Activated CD8-positive, alpha-beta T cell treated with anti-CD3 and anti-CD28 coated beads for 36 hours (primary cell): ENCODE measurements around the gene NUSAP1. TPM values are rescaled to one million over a fixed set of nuclear protein-coding genes. Genes with fewer than 3 reads are reported as not detected.
"Not testable (repeated sequence)": the region's sequence is repeated elsewhere in the genome, so short reads cannot be mapped to it uniquely, and the experiment has no call there.

Experiments
- ATAC-seq: fragments of 200-7000 bp; cut with Tn5 transposase; one replicate; pipeline ENCODE4 v1.10.0; 2021; ENCODE audit warnings: mild to moderate bottlenecking, moderate library complexity
- CTCF ChIA-PET: fragments of 350-600 bp; sonication (Branson Sonifier 250); formaldehyde crosslinking; loops from one replicate; lab custom pipeline; 2021; ENCODE audit warnings: antibody characterized with exemption; lab: Charles Lee
- POLR2A ChIA-PET: fragments of 350-600 bp; sonication (Branson Sonifier 250); formaldehyde crosslinking; loops from one replicate; lab custom pipeline; 2021; ENCODE audit warnings: antibody characterized with exemption; lab: Charles Lee
- DNase-seq: peaks from one replicate; pipeline ENCODE4 v3.0.0-alpha.2; 2020
- H3K27ac Mint-ChIP-seq: one replicate; pipeline ENCODE4 v1.8.0; 2021; ENCODE audit warnings: mild to moderate bottlenecking, mixed read lengths
- H3K27me3 Mint-ChIP-seq: one replicate; pipeline ENCODE4 v1.8.0; 2021; ENCODE audit warnings: mixed read lengths
- H3K36me3 Mint-ChIP-seq: one replicate; pipeline ENCODE4 v1.8.0; 2021; ENCODE audit warnings: low read depth, mixed read lengths
- H3K4me1 Mint-ChIP-seq: one replicate; pipeline ENCODE4 v1.8.0; 2021; ENCODE audit warnings: low read depth, mixed read lengths
- H3K4me3 Mint-ChIP-seq: one replicate; pipeline ENCODE4 v1.8.0; 2021; ENCODE audit warnings: mild to moderate bottlenecking, moderate library complexity, mixed read lengths
- H3K9me3 Mint-ChIP-seq: one replicate; pipeline ENCODE4 v1.8.0; 2021; ENCODE audit warnings: mixed read lengths
- intact Hi-C: fragments of 100-400 bp; cut with micrococcal nuclease; formaldehyde crosslinking; loops from one replicate; pipeline ENCODE4 v1.10.0; 2022
- total RNA-seq, 2 experiments: library from RNA; stranded (reverse); gene quantifications; one replicate each; pipeline ENCODE4 v1.2.3, GENCODE V29; 2021
- TF ChIP-seq, protein P1 (sequence below): fragments of 200-600 bp; IDR thresholded peaks from one replicate; pipeline ENCODE4 v1.8.0; 2022; ENCODE audit warnings: antibody characterized with exemption, mild to moderate bottlenecking

Gene NUSAP1, protein sequence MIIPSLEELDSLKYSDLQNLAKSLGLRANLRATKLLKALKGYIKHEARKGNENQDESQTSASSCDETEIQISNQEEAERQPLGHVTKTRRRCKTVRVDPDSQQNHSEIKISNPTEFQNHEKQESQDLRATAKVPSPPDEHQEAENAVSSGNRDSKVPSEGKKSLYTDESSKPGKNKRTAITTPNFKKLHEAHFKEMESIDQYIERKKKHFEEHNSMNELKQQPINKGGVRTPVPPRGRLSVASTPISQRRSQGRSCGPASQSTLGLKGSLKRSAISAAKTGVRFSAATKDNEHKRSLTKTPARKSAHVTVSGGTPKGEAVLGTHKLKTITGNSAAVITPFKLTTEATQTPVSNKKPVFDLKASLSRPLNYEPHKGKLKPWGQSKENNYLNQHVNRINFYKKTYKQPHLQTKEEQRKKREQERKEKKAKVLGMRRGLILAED
- total RNA-seq, result 100 to 1,000 TPM; 163 to 170 TPM

DNA sequence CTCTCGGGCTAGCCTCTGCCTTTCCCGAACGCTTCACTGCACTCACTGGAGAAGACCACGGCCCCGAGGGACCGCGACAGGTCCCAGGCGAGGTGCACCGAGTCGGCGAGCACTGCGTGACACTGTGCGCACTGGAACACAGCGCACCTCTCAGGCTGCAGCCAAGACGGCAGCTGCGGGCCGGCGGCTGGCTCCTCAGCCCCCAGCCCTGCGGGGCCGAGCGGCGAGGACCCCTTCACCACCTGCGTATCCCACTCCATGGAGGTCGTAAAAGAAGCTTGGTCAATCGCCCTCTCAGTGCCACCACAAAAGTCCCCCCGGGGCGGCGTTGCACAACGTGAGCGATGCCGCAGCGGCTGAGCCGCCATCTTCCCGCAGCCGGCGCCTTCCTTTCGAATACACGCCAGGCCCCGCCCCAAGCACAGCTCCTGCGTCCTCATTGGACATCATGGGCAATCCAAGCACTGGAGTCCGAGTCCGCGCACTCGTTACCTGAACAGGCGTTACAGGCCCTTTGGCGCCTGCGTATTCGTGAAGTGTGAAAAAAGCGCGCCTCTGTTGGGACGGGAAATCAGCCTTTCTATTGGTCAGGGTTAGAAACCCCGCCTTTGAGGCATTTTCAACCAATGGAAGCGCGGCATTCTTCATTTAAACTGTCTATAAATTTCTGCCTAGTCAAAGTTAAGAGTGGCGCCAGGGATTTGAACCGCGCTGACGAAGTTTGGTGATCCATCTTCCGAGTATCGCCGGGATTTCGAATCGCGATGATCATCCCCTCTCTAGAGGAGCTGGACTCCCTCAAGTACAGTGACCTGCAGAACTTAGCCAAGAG lies at the start of gene NUSAP1, which contains the start of gene OIP5:
TSS of gene NUSAP1 (plus strand) at position 688 of the 832 bp plus-strand sequence. CDS start at position 765, 77 bp downstream.
TSS of gene OIP5 (minus strand) at position 398 of the 832 bp plus-strand sequence. CDS start at position 368, 30 bp downstream.
- ChIA-PET POLR2A (interaction anchor here (0.7 to 2.6 kb wide), 21 partner anchors 8 to 424 kb away, joined by 3 to 18 read pairs (median 4); partner anchors contain the start of genes CHP1, EXD1, NDUFAF1 and RTF1), CTCF (interaction anchor here (0.8 to 1.5 kb wide), 10 partner anchors 8 to 441 kb away, joined by 3 to 7 read pairs (median 4); no protein-coding TSS in a partner anchor)
- intact Hi-C loops, result loop anchor here (5.0 kb wide), 1 partner anchor 45 kb away; no protein-coding TSS in a partner anchor
- ATAC-seq (peak; percentile 98), DNase-seq (peak; percentile 100)
- Mint-ChIP-seq H3K27me3 (no peaks in the 10 kb centered on the region), H3K36me3 (peaks cover 15% of the 10 kb centered on the region), H3K4me3 (peak within 1 kb of the TSS; percentile 92), H3K27ac (peak within 1 kb of the TSS; percentile 97), H3K4me1 (peaks cover 20% of the 10 kb centered on the region), H3K9me3 (no peaks in the 10 kb centered on the region)
- TF ChIP-seq, protein P1, sequence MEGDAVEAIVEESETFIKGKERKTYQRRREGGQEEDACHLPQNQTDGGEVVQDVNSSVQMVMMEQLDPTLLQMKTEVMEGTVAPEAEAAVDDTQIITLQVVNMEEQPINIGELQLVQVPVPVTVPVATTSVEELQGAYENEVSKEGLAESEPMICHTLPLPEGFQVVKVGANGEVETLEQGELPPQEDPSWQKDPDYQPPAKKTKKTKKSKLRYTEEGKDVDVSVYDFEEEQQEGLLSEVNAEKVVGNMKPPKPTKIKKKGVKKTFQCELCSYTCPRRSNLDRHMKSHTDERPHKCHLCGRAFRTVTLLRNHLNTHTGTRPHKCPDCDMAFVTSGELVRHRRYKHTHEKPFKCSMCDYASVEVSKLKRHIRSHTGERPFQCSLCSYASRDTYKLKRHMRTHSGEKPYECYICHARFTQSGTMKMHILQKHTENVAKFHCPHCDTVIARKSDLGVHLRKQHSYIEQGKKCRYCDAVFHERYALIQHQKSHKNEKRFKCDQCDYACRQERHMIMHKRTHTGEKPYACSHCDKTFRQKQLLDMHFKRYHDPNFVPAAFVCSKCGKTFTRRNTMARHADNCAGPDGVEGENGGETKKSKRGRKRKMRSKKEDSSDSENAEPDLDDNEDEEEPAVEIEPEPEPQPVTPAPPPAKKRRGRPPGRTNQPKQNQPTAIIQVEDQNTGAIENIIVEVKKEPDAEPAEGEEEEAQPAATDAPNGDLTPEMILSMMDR, result peak; percentile 60

DNA sequence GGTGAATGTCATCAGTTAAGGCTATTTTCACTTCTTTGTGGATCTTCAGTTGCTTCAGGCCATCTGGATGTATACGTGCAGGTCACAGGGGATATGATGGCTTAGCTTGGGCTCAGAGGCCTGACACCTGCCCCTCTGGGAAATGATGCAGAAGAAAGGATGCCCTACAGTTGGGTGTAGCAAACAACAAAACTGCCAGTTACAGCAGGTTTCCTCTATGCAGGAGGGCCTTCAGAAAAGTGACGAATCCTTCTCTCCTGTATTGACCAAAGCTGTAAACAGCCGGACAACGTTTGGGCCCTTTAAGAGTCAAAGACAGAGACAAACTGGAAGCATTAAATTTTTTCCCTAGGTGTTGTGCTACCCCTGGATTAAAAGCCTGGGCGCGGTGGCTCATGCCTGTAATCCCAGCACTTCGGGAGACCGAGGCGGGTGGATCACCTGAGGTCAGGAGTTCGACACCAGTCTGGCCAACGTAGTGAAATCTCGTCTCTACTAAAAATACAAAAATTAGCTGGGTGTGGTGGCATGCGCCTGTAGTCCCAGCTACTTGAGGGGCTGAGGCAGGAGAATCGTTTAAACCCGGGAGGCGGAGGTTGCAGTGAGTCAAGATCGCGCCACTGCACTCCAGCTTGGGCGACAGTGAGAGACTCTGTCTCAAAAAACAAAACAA lies 49.6 kb upstream of the NUSAP1 start:
- DNase-seq, result peak; percentile 3
- Mint-ChIP-seq H3K4me3 (peak overlapping the region; percentile 99), H3K27ac (peak overlapping the region; percentile 99), H3K36me3 (peaks cover 43% of the 10 kb centered on the region), H3K4me1 (peaks cover 37% of the 10 kb centered on the region)
- H3K27me3 Mint-ChIP-seq, ATAC-seq, intact Hi-C loops, H3K9me3 Mint-ChIP-seq: not testable (repeated sequence)
- POLR2A ChIA-PET, result interaction anchor here (0.6 to 1.8 kb wide), 10 partner anchors 12 to 588 kb away, joined by 3 to 9 read pairs (median 4); partner anchors contain the start of genes CHP1, INO80, NUSAP1 and OIP5
- CTCF ChIA-PET, result interaction anchor here (1.2 to 1.8 kb wide), 2 partner anchors 50 to 52 kb away, joined by 4 to 5 read pairs; partner anchors contain the start of genes CHP1, EXD1, NUSAP1 and OIP5

DNA sequence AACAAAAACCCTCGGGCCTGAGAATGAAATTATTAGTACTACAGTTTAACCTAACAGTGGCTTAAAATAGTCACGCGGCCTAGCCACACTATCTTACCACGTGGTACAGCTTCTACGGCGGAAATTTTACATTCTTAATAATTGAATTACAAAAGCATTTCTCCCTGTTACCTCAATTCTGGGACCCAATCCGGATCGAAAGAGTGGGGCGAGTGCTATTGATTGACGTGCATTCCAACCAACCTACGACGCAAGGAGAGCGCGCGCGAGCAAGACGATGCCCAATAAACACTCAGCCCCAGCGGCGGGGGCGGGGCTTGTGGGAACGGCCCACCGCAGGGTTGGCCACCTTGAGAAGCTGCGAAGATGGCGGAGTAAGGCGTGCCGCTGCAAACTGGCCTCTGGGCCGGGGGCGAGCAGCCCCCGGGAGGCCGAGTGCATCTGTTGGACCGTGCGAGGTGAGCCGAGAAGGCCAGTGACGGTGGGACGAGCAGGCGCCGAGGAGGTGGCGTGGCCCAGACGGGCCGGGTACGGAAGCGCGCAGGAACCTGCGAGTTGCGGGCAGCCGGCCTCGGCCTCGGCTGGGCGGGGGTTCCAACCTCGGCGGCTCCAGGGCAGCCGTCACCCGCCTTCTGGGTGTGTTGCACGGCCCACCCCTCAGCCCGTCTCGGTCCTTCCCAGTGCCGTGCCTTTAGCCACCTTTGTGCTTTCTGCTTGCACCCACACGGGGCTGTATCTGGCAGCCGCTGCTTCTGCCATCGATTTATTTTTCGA lies 48.8 kb upstream of the NUSAP1 start:
- Mint-ChIP-seq H3K4me1 (peaks cover 43% of the 10 kb centered on the region), H3K9me3 (no peaks in the 10 kb centered on the region), H3K27ac (peak overlapping the region; percentile 99), H3K4me3 (peak overlapping the region; percentile 99), H3K36me3 (peaks cover 47% of the 10 kb centered on the region), H3K27me3 (no peaks in the 10 kb centered on the region)
- TF ChIP-seq, protein P1, result no peak
- ChIA-PET CTCF (interaction anchor here (0.8 to 1.8 kb wide), 3 partner anchors 15 to 53 kb away, joined by 3 to 5 read pairs (median 4); partner anchors contain the start of genes CHP1, EXD1, NUSAP1 and OIP5), POLR2A (interaction anchor here (0.6 to 1.8 kb wide), 10 partner anchors 11 to 589 kb away, joined by 3 to 9 read pairs (median 4); partner anchors contain the start of genes CHP1, INO80, NUSAP1 and OIP5)
- DNase-seq (peak; percentile 99), ATAC-seq (peak; percentile 97)
- intact Hi-C loops, result no loop called here

DNA sequence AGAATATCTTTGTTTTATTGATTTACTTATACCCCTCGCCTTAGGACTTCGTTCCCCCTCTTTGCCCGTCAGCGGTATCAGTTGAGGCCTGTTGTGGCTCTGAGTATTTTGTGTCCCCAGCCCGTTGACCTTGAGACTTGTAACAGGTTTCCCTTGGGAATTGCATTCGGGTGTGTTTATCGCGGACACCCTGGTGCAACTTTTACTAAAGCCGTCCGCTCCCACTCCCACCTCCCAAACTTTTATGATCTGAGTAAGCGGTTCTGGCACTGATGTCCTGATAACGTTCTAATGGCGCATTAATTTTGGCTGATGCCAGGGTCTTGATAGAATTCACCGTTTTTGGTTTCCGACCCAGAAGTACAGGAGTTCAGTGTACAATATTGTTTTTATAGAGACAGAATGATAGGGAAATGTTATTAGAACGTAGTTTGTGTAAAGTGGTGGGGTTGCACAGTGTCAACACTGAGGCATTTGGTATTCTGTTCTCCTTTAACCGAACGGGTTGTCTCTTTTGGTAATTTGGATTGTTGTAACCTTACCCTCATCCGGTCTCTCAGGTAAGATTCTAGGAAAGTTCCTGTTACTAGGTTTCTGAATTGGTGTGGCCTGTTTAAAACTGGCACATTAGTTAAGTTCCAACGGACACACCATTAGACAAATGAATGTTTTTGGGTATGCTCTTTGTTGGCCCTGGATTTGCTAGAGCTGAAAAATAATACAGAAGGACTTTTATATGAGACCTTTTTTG lies 48.1 kb upstream of the NUSAP1 start:
- intact Hi-C loops, result loop anchor here (5.0 kb wide), 1 partner anchor 48 kb away; the partner anchor contains the start of genes NUSAP1 and OIP5
- TF ChIP-seq, protein P1, result no peak
- ATAC-seq (no peak), DNase-seq (peak; percentile 4)
- ChIA-PET CTCF (interaction anchor here (0.8 to 1.8 kb wide), 4 partner anchors 15 to 54 kb away, joined by 3 to 5 read pairs (median 4); partner anchors contain the start of genes CHP1, EXD1, NUSAP1 and OIP5), POLR2A (interaction anchor here (1.1 to 4.0 kb wide), 8 partner anchors 10 to 590 kb away, joined by 3 to 18 read pairs (median 4); partner anchors contain the start of genes CHP1, INO80, NUSAP1 and OIP5)
- Mint-ChIP-seq H3K4me3 (peak overlapping the region; percentile 99), H3K36me3 (peaks cover 50% of the 10 kb centered on the region), H3K4me1 (peaks cover 44% of the 10 kb centered on the region), H3K27me3 (no peaks in the 10 kb centered on the region), H3K27ac (peak overlapping the region; percentile 99), H3K9me3 (no peaks in the 10 kb centered on the region)
